GM23248 (cell line): ENCODE data around the gene KIF26A.

Experiments used
- EZH2 ChIP-seq: fragments of 200-600 bp; sonication (generic); IDR thresholded peaks from 2 replicates; pipeline ENCODE4 v1.6.1; 2018; ENCODE audit warnings: antibody characterized with exemption, mild to moderate bottlenecking; ENCODE audit not compliant: insufficient read depth, poor library complexity, severe bottlenecking
- EZH2phosphoT487 ChIP-seq: fragments of 200-600 bp; sonication (generic); IDR thresholded peaks from 2 replicates; pipeline ENCODE4 v1.6.1; 2018; ENCODE audit warnings: antibody characterized with exemption, moderate library complexity, mild to moderate bottlenecking, low read depth; ENCODE audit not compliant: insufficient read depth

GRCh38 chr14:104195878-104196277 is 57.5 kb downstream of the KIF26A start:
- TF ChIP-seq EZH2 (no peak), EZH2phosphoT487 (no peak)
